AG04449 (cell line): ENCODE results near the gene CHST7.
A peak's percentile ranks its signal among the peaks of the same experiment; 100 is the strongest.

ENCODE experiments used
- CTCF ChIA-PET: fragments of 350-600 bp; formaldehyde crosslinking; extraction: SDS; loops from one replicate; lab custom pipeline; 2021; ENCODE audit warnings: antibody characterized with exemption; lab: Yijun Ruan, JAX
- POLR2A ChIA-PET: fragments of 400-600, 350-600 bp; formaldehyde crosslinking; extraction: SDS; loops from one replicate; lab custom pipeline; 2020; ENCODE audit warnings: antibody characterized with exemption, inconsistent platforms; lab: Yijun Ruan, JAX
- DNase-seq: peaks from one replicate; pipeline ENCODE4 v3.0.0-alpha.2; 2010; ENCODE audit warnings: low read depth, low spot score
- H3K4me3 ChIP-seq: 2 replicates; pipeline ENCODE4 v1.5.1; 2011; ENCODE audit warnings: low read depth, mild to moderate bottlenecking, control low read depth, low read length
- CTCF ChIP-seq: IDR thresholded peaks from one replicate; pipeline ENCODE4 v1.5.1; 2011; ENCODE audit warnings: mild to moderate bottlenecking, moderate library complexity, low read length, control low read depth, inconsistent platforms; ENCODE audit not compliant: insufficient read depth; ENCODE audit errors: missing control alignments

The CHST7 gene

GRCh38 chrX:46547857-46548256 is 25.7 kb upstream of the CHST7 start:
- ChIA-PET CTCF (interaction anchor here (1.1 kb wide), 1 partner anchor 94 kb away, joined by 3 read pairs; no protein-coding TSS in a partner anchor), POLR2A (no interaction called here)
- TF ChIP-seq CTCF, result no peak
- DNase-seq, result peak; percentile 41
- H3K4me3 ChIP-seq, result no peak overlapping the region

- CTCF ChIA-PET, result no interaction called here
- TF ChIP-seq CTCF, result no peak
- POLR2A ChIA-PET, result no interaction called here
- DNase-seq, result no peak
- no peak overlapping the region for H3K4me3 ChIP-seq
Observed at GRCh38 chrX:46549914-46550313, 23.7 kb upstream of the CHST7 start.

- no peak for DNase-seq
- POLR2A ChIA-PET, result no interaction called here
- no peak overlapping the region for H3K4me3 ChIP-seq
- CTCF ChIA-PET, result interaction anchor here (0.6 kb wide), 1 partner anchor 102 kb away, joined by 3 read pairs; no protein-coding TSS in a partner anchor
- no peak for TF ChIP-seq CTCF
Observed at GRCh38 chrX:46551494-46552128, 22.0 kb upstream of the CHST7 start.

- POLR2A ChIA-PET, result no interaction called here
- no peak for DNase-seq
- no peak overlapping the region for H3K4me3 ChIP-seq
- no peak for TF ChIP-seq CTCF
- CTCF ChIA-PET, result interaction anchor here (1.0 to 3.3 kb wide), 6 partner anchors 83 to 242 kb away, joined by 3 to 18 read pairs (median 4); no protein-coding TSS in a partner anchor
Observed at GRCh38 chrX:46553935-46554334, 19.6 kb upstream of the CHST7 start.

- POLR2A ChIA-PET, result no interaction called here
- no peak overlapping the region for H3K4me3 ChIP-seq
- DNase-seq, result no peak
- CTCF ChIA-PET, result interaction anchor here (0.8 to 3.3 kb wide), 17 partner anchors 14 to 539 kb away, joined by 3 to 18 read pairs (median 3); no protein-coding TSS in a partner anchor
- no peak for TF ChIP-seq CTCF
Observed at GRCh38 chrX:46554942-46555341, 18.6 kb upstream of the CHST7 start.

- no peak for DNase-seq
- POLR2A ChIA-PET, result no interaction called here
- CTCF ChIA-PET, result interaction anchor here (1.3 kb wide), 1 partner anchor 13 kb away, joined by 5 read pairs; no protein-coding TSS in a partner anchor
- no peak overlapping the region for H3K4me3 ChIP-seq
- no peak for TF ChIP-seq CTCF
Observed at GRCh38 chrX:46559062-46559461, 14.5 kb upstream of the CHST7 start.
